Dedifferentiated amniotic fluid mesenchymal stem cell (primary cell): ENCODE data around the gene SH3BP5L.

Source experiments
- DNase-seq: peaks from one replicate; pipeline ENCODE4 v3.0.0-alpha.2; 2016; ENCODE audit errors: extremely low spot score

Gene SH3BP5L

DNA sequence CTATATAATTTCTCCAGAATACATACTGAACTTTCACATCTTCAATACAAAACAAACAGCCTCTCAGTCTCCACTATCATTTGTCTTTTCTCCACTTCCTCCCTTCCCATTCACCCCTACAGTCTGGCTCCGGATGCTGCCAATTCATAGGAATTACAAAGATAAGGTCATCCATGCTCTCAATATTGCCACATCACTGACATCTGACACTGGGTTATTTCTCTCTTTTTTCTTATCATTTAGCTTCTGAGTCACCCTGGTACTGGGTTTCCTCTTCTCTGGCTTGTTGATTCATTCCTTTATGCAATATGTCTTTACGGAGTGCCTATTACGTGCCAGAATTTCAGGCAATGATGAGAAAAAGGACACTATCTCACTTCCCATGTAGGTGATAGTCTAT is 3.1 kb upstream of the SH3BP5L start:
- peak; percentile 54 for DNase-seq

- DNase-seq, result no peak
These were observed 174 bp downstream of the SH3BP5L start for GRCh38 chr1:248825573-248825908.

DNA sequence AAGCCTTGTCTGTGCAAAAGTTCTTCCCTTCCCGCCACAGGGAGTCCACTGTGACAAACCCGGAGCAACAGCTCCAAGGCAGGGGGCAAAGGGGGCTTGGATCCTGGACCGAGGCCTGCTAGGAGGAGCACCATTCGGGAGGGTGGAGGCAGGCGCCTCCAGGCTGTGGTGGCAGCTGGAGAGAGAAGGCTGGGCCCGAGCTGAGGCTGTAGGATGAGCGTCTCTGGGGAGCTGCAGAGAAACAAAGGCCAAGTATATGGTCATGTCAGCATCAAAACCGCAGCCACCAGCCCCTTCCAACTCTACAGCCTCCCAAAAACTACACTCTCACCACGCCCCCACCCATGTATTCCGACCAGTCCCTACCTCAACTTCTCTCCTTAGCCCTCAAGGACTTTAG is 579 bp downstream of the SH3BP5L start:
- no peak for DNase-seq

- DNase-seq, result no peak
These were observed 1.0 kb downstream of the SH3BP5L start for GRCh38 chr1:248824701-248825100.

DNA sequence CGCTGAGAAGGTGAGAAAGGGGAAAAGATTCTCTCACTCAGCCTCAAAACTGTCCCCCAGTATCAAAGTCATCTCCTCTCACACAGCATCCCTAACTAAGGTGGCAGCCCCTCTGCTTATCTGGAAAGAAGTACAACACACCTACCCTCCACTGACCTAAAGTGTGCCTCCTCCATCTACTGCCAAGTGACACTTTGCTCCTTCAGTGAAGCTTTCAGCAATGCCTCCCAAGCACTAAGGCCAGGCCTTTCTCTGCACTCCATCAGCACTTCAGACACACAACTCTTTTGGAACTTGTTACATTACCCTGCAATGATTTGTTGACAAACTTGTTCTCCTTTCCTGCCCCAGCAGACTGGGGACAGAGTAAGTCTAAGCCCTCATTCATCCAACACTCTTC is 1.4 kb downstream of the SH3BP5L start:
- no peak for DNase-seq

DNA sequence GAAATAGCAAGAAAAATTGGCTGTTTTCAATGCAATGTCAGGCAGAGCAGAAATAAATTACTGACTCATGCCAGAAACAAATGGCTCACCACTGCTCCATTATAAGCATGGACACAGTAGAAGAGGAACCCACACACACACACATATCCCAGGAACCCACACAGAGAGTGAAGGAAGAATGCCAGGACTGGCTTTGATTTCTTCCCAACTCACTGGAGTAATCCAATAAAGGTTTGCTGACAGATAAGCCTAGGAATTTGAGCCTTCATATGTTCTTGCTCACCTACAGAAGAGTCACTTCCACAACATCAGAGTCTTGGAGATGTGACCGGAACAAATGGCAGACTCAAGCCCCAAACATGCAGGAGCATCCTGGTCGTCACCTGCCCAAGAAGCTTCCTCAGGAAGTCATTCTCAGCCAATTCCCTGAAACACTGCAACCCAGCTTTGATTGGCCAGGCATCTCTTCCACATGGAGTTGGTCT is 2.2 kb downstream of the SH3BP5L start:
- DNase-seq, result no peak

DNA sequence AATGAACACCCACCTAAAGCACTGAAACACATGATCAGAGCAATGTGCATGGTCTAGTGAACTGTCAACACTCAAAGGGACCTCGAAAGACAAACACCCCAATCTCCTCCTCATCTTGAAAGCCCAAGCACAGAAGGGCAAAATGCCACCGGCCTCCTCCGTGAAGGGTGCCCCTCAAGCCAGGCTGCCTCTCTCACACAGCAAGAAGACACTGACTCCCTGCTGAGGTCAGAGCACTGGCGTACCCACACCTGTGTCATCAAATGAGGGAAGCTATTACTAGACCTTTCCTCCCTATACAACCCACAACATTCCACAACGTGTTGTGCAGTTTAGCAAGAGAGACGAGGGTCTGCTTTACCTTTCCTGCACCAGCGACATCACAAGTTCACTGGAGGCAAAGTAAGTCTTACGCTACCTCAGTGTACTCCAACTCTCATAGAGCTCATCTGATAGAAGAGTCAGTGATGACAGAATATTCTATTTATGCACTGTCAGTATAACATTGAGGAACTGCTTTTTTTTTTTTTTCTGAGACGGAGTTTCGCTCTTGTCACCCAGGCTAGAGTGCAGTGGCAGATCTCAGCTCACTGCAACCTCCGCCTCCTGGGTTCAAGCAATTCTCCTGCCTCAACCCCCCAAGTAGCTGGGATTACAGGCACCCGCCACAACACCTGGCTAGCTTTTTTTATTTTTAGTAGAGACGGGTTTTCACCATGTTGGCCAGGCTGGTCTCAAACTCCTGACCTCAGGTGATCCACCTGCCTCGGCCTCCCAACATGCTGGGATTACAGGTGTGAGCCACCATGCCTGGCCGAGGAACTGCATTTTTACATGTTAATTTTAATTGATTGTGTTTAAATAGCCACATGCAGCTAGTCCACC is 3.3 kb downstream of the SH3BP5L start:
- no peak for DNase-seq

GRCh38 chr1:248821641-248822040 is 4.1 kb downstream of the SH3BP5L start:
- no peak for DNase-seq

- peak; percentile 42 for DNase-seq
These were observed 4.6 kb downstream of the SH3BP5L start for GRCh38 chr1:248821101-248821500.

GRCh38 chr1:248820041-248820585 is 5.6 kb downstream of the SH3BP5L start:
- DNase-seq, result no peak

GRCh38 chr1:248818505-248819374 is 7.0 kb downstream of the SH3BP5L start:
- no peak for DNase-seq

GRCh38 chr1:248817065-248817464 is 8.7 kb downstream of the SH3BP5L start:
- no peak for DNase-seq

DNA sequence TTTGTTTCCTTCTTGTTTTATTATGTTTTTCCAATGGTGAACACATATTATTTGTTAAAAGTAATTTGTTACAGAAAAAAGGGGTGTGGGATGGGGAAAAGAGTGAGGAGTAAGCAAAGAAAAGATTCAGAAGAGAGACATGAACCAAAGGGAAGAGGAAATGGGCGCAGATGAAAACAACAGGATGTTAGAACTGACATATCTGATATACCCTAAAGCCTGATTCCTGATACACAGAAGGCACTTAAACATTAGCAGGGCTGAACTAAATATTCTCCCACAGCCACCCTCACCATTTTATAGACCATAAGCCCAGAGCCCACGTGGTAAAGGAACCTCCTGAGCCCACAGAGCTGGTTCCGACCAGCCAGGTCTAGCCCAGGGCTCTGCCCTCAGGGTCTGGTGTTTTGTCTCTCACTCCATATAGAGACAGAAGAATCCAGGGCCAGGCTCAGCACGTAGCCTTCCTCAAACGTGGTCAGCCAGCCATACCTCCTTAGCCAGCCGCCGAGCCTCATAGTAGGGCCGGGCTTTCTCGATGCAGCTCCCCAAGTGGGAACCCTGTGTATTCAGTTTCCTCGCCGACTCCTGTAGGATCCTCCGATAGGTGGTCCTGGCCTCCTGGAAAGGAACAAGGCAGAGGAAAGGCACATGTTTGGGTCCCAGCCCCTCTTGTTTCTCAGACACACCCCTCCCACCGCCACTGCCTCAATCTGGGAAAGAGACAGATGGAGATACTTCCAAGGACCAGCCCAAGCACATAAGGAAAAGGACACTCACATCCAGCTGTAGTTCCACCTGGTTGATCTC is 9.5 kb downstream of the SH3BP5L start:
- DNase-seq, result no peak

DNA sequence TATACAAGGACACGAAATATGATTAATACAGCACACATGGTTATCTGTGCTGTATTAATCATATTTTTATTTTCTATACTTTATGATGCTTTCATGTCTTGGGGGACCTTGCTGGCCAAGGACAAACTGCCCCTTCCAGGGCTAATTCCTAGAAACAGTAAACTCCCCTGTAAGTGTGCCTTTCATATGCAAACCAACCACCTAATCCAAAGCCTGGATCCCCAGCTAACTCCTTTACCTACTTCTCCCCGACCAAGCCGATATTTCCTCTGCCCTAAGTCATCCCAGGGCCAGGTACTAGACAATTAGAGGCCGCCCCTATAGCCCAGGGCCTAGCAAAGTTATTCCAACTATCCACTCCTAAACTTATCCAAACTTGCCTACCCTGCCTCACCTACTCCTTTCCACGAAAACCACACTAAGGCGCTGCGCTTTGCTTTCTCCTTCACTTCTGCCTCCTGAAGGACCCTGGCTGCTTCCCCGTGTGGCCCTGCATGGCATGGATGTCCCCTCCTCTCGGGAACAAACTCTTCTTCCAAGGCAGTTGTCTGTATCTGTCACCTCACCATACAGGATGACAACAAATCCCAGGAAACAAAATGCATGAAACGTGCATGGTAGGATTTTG is 10.2 kb downstream of the SH3BP5L start:
- no peak for DNase-seq

- DNase-seq, result no peak
These were observed 11.4 kb downstream of the SH3BP5L start for GRCh38 chr1:248814351-248814750.

DNA sequence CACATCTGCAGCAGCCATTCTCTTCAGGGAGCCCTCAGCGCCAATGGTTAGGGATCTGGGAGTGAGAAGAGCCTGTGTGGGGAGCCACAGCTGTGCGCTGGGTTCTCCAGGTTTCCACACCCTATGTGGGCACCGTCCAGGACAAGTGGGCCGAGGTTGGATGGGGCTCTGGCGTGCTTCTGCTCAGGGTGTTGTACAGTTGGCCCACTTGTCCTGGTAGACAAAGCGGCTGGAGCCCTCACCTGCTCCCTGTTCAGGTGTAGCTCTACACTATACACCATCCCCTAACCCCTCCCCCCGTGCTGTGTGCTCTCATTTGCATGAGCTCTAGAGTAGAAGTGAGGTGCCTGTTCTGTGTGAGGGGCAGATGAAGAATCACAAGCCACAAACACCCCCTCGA is 12.2 kb downstream of the SH3BP5L start:
- no peak for DNase-seq

DNA sequence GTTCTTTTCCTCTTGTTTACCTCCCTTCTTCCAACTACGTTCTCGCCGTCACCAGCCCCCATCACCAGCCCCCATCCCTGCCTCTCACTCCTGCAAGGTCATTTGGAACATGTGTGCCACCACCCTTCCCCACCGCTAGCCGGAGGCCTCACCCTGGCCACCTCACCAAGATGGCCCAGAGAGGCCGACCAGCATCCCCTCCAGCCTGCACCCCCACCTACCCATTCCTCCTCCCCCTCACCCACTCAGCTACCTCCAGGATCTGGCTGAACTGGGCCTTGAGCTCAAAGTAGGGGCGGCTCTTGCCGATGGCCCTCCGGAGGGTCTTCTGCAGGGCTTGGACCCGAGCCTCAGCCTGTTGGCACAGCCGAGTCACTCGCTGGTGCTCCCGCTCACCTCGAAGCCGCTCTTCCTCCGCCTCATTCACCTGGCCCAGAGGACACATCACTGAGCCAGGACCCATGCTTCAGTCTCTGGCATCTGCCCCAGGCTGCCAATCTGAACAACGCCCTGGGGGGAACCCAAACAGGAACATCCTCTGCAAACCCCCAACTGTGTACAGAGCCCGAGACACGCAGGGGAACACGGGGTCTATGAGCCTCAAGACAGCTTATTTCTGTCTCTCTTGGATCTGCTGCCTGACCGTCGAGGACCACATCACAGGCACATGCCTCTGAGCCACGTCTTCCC is 12.8 kb downstream of the SH3BP5L start:
- no peak for DNase-seq

- no peak for DNase-seq
These were observed 13.9 kb downstream of the SH3BP5L start for GRCh38 chr1:248811514-248812490.
